ENCODE measurements around the gene DCDC2C.

DCDC2C gene

DNA sequence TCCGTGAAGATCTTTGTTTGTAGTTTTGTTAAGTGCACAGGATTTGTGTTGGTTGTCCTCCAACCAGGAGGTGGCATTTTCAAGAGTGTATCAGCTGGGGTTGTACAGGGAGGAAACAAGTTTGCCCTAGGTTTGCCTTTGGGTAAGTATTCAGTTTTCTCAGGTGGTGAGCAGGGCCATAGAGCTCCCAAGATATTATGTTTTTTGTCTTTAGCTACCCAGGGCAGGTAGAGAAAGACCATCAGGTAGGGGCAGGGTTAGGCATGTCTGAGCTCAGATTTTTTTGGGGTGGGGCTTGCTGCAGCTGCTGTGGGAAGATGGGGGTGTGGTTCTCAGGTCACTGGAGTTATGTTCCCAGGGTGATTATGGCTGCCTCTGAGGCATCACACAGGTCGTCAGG lies 191.6 kb downstream of the DCDC2C start:
- Mint-ChIP-seq H3K36me3 (no peaks in the 10 kb centered on the region), H3K4me1 (no peaks in the 10 kb centered on the region), H3K27ac (no peak overlapping the region), H3K4me3 (no peak overlapping the region), H3K27me3 (no peaks in the 10 kb centered on the region), H3K9me3 (peaks cover 10 to 20% of the 10 kb centered on the region in 2 donors)
- DNase-seq: no peak
- ATAC-seq (replicated peaks): no peak

Data from stimulated activated naive B cell treated with anti-CD40 and anti-IgM and Interleukin-4, amounts not matched to agents 10 μg/mL and 1 μg/mL and 100 μg/mL, for 72 hours (primary cell).